ENCODE results near the gene CBX8.

DNA sequence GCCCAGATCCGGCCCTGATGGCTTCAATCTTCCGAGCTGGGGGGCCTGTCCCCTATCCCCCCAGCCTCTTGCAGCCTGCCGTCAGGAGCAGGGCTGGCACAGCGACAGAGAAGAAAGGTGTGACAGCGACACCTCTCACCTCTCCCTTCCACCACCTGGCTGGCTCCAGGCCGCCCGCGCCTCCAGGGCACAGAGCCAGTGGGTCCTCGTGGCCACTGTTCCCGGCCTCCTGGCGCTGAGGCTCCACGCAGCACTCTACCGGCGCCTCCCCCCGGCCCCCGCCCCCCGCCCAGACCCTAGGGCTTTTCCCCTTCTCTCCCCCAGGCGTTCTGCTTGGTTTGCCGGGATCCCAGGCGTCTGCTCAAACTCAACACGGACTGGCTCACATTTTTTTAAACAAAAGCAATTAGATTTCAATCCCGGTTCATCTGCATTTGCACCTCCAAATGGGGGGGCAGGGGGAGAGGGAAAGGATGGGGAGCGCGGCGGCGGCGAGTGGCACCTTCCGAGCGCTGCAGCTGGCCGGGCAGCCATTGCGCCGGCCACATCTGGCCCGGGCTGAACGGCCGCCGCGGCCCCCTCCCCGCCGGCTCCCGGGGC, 12.8 kb upstream of the CBX8 start:
- TF ChIP-seq, protein P1, sequence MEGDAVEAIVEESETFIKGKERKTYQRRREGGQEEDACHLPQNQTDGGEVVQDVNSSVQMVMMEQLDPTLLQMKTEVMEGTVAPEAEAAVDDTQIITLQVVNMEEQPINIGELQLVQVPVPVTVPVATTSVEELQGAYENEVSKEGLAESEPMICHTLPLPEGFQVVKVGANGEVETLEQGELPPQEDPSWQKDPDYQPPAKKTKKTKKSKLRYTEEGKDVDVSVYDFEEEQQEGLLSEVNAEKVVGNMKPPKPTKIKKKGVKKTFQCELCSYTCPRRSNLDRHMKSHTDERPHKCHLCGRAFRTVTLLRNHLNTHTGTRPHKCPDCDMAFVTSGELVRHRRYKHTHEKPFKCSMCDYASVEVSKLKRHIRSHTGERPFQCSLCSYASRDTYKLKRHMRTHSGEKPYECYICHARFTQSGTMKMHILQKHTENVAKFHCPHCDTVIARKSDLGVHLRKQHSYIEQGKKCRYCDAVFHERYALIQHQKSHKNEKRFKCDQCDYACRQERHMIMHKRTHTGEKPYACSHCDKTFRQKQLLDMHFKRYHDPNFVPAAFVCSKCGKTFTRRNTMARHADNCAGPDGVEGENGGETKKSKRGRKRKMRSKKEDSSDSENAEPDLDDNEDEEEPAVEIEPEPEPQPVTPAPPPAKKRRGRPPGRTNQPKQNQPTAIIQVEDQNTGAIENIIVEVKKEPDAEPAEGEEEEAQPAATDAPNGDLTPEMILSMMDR (IDR thresholded peaks at IDR 0.05): no peak
- TF ChIP-seq POLR2A (IDR thresholded peaks at IDR 0.05): no peak
- no peak for TF ChIP-seq EP300 (IDR thresholded peaks at IDR 0.05)

Measured in sigmoid colon (tissue), 4 donors.